Measurements from ENCODE around the gene ST3GAL2. TPM values are rescaled to one million over a fixed set of nuclear protein-coding genes. Genes with fewer than 3 reads are reported as not detected.

ST3GAL2 gene
- total RNA-seq, 2 donors from 2014 or later = 56.4 to 57.8 TPM

- no peak overlapping the region for H3K27ac Mint-ChIP-seq
- whole genome bisulfite sequencing, 2 experiments (ENCODE audit: insufficient coverage in 1 of 2, insufficient read length in 1 of 2) = 29 to 39% methylated on average over 32 to 47 of the region's 47 CpGs
Observed at GRCh38 chr16:70381604-70382342, 57.1 kb downstream of the ST3GAL2 start.

DNA sequence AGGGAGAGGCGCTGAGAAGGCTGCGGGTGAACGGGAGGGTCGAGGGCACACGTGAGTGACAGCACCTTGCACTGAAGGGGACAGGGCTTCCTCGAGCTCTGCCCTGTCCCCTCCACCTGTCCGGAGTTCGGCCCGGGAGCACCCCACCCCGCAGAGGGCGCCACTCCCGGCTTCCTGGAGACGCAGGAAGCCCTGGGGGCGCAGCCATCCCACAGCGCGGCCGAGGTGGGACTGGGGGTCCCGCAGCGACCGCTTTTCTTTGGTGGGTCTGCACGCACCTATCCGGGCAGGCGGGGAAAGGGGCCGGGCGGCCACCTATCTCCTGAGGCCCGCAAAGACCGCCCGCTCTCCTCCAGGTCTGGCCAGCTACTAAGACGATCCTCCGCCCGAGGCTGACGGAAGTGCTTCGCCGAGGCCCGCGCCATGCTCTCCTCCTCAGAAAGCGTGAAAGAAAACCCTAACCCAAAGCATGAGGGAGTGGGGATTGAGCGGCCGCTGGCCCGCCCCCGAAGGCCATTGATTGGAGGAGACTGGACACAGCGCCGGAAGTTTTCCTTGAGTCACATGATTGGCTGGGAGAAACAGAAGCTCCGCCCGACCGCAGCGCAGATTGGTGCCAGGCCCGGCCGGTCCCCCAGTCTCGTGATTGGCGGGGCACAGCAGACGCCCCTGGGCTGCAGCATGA, 57.8 kb downstream of the ST3GAL2 start:
- Histone ChIP-seq H3K9ac (ENCODE audit: extremely low read depth, low read length, poor library complexity, severe bottlenecking) (peak overlapping the region; percentile 71), H3K4me1 (ENCODE audit: control insufficient read depth, insufficient read depth, low read length) (no peaks in the 10 kb centered on the region), H3K36me3 (ENCODE audit: control insufficient read depth, insufficient read depth, low read length) (peaks cover 56% of the 10 kb centered on the region), H3K9me3 (ENCODE audit: control insufficient read depth, low read length) (no peaks in the 10 kb centered on the region), H3K4me3 (ENCODE audit: low read length) (peak overlapping the region; percentile 86), H3K27me3 (ENCODE audit: control insufficient read depth, insufficient read depth, low read length, poor library complexity, severe bottlenecking) (no peaks in the 10 kb centered on the region), H3K27ac (ENCODE audit: low read depth, low read length) (peak overlapping the region; percentile 89)
- TF ChIP-seq, protein P1, sequence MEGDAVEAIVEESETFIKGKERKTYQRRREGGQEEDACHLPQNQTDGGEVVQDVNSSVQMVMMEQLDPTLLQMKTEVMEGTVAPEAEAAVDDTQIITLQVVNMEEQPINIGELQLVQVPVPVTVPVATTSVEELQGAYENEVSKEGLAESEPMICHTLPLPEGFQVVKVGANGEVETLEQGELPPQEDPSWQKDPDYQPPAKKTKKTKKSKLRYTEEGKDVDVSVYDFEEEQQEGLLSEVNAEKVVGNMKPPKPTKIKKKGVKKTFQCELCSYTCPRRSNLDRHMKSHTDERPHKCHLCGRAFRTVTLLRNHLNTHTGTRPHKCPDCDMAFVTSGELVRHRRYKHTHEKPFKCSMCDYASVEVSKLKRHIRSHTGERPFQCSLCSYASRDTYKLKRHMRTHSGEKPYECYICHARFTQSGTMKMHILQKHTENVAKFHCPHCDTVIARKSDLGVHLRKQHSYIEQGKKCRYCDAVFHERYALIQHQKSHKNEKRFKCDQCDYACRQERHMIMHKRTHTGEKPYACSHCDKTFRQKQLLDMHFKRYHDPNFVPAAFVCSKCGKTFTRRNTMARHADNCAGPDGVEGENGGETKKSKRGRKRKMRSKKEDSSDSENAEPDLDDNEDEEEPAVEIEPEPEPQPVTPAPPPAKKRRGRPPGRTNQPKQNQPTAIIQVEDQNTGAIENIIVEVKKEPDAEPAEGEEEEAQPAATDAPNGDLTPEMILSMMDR (conservative IDR thresholded peaks at IDR 0.05) = peak; percentile 61
- H3K9me3 Mint-ChIP-seq = no peaks in the 10 kb centered on the region
- peak overlapping the region; percentile 82 for H3K4me3 Mint-ChIP-seq
- WGBS, 2 experiments (ENCODE audit: insufficient coverage in 1 of 2, insufficient read length in 1 of 2) = 1 to 2% methylated on average over 17 to 52 of the region's 52 CpGs
- H3K27me3 Mint-ChIP-seq (ENCODE audit: insufficient read depth) = no peaks in the 10 kb centered on the region
- peak overlapping the region; percentile 93 for H3K27ac Mint-ChIP-seq
- DNase-seq = peak; percentile 99
- peaks cover 41% of the 10 kb centered on the region for H3K36me3 Mint-ChIP-seq (ENCODE audit: low read depth)
- H3K4me1 Mint-ChIP-seq = peaks cover 3% of the 10 kb centered on the region

More at GRCh38 chr16:70381604-70382342, 57.1 kb downstream of the ST3GAL2 start:
- Histone ChIP-seq H3K36me3 (ENCODE audit: control insufficient read depth, insufficient read depth, low read length) (peaks cover 60% of the 10 kb centered on the region), H3K9me3 (ENCODE audit: control insufficient read depth, low read length) (no peaks in the 10 kb centered on the region), H3K4me1 (ENCODE audit: control insufficient read depth, insufficient read depth, low read length) (no peaks in the 10 kb centered on the region), H3K27me3 (ENCODE audit: control insufficient read depth, insufficient read depth, low read length, poor library complexity, severe bottlenecking) (no peaks in the 10 kb centered on the region), H3K4me3 (ENCODE audit: low read length) (no peak overlapping the region), H3K27ac (ENCODE audit: low read depth, low read length) (peak overlapping the region; percentile 38), H3K9ac (ENCODE audit: extremely low read depth, low read length, poor library complexity, severe bottlenecking) (no peak overlapping the region)
- Mint-ChIP-seq H3K36me3 (ENCODE audit: low read depth) (peaks cover 39% of the 10 kb centered on the region), H3K9me3 (no peaks in the 10 kb centered on the region), H3K4me1 (no peaks in the 10 kb centered on the region), H3K4me3 (peak overlapping the region; percentile 82), H3K27me3 (ENCODE audit: insufficient read depth) (no peaks in the 10 kb centered on the region)
- TF ChIP-seq, protein P1 (conservative IDR thresholded peaks at IDR 0.05) = no peak
- no peak for DNase-seq

GRCh38 chr16:70380248-70380918, 58.5 kb downstream of the ST3GAL2 start:
- H3K36me3 Mint-ChIP-seq (ENCODE audit: low read depth) = peaks cover 40% of the 10 kb centered on the region
- peak overlapping the region; percentile 71 for H3K9ac ChIP-seq (ENCODE audit: extremely low read depth, low read length, poor library complexity, severe bottlenecking)
- 5 to 6% methylated on average over 15 to 29 of the region's 31 CpGs for WGBS, 2 experiments (ENCODE audit: insufficient coverage in 1 of 2, insufficient read length in 1 of 2)

More at GRCh38 chr16:70380248-70380918, 58.5 kb downstream of the ST3GAL2 start:
- no peaks in the 10 kb centered on the region for H3K9me3 ChIP-seq (ENCODE audit: control insufficient read depth, low read length)
- peak overlapping the region; percentile 82 for H3K4me3 Mint-ChIP-seq
- H3K27ac Mint-ChIP-seq = peak overlapping the region; percentile 81
- H3K27me3 Mint-ChIP-seq (ENCODE audit: insufficient read depth) = no peaks in the 10 kb centered on the region
- peak; percentile 80 for DNase-seq
- peak overlapping the region; percentile 86 for H3K4me3 ChIP-seq (ENCODE audit: low read length)
- no peaks in the 10 kb centered on the region for H3K27me3 ChIP-seq (ENCODE audit: control insufficient read depth, insufficient read depth, low read length, poor library complexity, severe bottlenecking)
- H3K36me3 ChIP-seq (ENCODE audit: control insufficient read depth, insufficient read depth, low read length) = peaks cover 56% of the 10 kb centered on the region
- H3K4me1 ChIP-seq (ENCODE audit: control insufficient read depth, insufficient read depth, low read length) = no peaks in the 10 kb centered on the region
- no peaks in the 10 kb centered on the region for H3K9me3 Mint-ChIP-seq
- peak overlapping the region; percentile 89 for H3K27ac ChIP-seq (ENCODE audit: low read depth, low read length)
- peaks cover 3% of the 10 kb centered on the region for H3K4me1 Mint-ChIP-seq
- TF ChIP-seq, protein P1 (conservative IDR thresholded peaks at IDR 0.05) = no peak
